Measurements from ENCODE around the gene TSR3.

DNA sequence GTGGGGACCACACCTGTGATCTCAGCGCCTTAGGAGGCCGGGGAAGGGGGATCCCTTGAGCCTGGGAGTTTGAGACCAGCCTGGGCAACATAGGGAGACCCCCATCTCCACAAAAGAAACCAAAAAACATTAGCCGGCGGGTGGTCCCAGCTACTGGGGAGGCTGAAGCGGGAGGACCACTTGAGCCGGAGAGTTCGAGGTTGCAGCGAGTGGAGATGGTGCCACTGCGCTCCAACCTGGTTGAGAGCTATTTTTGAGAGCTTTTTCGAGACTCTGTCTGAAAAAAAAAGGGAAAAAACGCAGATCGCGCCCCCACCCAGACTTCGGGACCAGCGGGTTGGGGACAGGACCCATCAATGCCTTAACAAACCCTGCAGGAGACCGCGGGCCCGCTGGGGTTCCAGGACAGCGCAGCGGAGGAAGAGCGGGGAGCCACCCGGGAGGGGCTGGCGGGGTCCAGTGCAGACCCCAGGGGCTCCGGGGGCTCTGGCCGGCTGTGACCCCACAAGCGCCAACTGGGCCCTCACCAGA is 19.0 kb downstream of the TSR3 start:
- TF ChIP-seq POLR2A (IDR thresholded peaks at IDR 0.05): no peak
- TF ChIP-seq, protein P1, sequence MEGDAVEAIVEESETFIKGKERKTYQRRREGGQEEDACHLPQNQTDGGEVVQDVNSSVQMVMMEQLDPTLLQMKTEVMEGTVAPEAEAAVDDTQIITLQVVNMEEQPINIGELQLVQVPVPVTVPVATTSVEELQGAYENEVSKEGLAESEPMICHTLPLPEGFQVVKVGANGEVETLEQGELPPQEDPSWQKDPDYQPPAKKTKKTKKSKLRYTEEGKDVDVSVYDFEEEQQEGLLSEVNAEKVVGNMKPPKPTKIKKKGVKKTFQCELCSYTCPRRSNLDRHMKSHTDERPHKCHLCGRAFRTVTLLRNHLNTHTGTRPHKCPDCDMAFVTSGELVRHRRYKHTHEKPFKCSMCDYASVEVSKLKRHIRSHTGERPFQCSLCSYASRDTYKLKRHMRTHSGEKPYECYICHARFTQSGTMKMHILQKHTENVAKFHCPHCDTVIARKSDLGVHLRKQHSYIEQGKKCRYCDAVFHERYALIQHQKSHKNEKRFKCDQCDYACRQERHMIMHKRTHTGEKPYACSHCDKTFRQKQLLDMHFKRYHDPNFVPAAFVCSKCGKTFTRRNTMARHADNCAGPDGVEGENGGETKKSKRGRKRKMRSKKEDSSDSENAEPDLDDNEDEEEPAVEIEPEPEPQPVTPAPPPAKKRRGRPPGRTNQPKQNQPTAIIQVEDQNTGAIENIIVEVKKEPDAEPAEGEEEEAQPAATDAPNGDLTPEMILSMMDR (IDR thresholded peaks at IDR 0.05): no peak

All from heart left ventricle (tissue), 13 donors.